Prostate gland (tissue), 2 donors: ENCODE data around the gene CCS.

ENCODE experiments used
- POLR2A ChIP-seq: fragments of 450-650 bp; IDR thresholded peaks from one replicate; pipeline ENCODE4 v1.6.1; 2016; ENCODE audit warnings: antibody characterized with exemption, mild to moderate bottlenecking
- POLR2AphosphoS5 ChIP-seq: sonication (generic); formaldehyde crosslinking; IDR thresholded peaks from one replicate; pipeline ENCODE4 v1.6.1; 2017; ENCODE audit warnings: antibody characterized with exemption
- TF ChIP-seq, protein P1 (sequence below), 4 experiments: fragments of 200-600 bp in 2 of 4; fragments of 450-650 bp in 2 of 4; sonication (generic) in 2 of 4; IDR thresholded peaks; 1 replicate in 3 of 4; 2 replicates in 1 of 4; pipeline ENCODE4 v1.5.1; 2016 to 2019; ENCODE audit warnings: antibody characterized with exemption in 4 of 4, mild to moderate bottlenecking in 2 of 4, moderate library complexity in 2 of 4

DNA sequence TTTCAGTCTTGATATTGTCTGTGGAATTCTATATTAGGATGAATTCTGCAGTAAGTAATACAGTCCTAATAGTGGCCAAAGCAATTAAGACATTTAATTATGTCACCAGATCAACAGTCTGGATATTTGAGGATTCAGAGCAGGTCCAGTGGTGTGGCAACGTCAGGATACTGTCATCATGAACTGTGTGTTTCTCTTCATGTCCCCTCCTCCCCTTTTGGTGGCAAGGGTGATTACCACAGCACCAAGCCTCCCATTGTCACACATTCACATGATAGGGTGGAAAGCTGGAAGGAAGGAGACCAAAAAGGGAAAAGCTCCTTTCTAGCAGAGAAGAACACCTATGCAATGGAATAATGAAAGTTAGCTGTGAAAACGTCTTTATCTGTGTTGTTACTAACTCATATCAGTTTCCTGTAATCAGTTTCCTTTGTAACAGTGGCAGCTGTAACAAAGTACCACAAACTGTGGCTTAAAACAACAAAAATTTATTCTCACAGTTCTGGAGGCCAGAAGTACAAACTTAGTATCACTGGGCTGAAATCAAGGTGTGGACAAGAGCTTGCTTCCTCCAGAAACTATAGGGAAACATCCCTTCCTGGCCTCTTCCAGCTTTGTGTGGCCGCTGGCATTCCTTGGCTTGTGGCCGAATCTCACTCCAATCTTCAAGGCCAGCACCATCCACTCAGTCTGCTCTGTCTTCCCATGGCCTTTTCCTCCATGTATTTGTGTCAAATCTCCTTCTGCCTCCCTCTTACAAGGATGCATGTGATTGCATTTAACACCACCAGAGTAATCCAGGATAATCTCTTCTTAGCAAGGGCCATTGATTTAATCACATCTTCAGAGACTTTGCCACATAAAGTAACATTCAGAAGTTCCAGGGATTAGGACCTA is 17.0 kb downstream of the CCS start:
- TF ChIP-seq POLR2A (no peak), POLR2AphosphoS5 (no peak)
- TF ChIP-seq, protein P1, sequence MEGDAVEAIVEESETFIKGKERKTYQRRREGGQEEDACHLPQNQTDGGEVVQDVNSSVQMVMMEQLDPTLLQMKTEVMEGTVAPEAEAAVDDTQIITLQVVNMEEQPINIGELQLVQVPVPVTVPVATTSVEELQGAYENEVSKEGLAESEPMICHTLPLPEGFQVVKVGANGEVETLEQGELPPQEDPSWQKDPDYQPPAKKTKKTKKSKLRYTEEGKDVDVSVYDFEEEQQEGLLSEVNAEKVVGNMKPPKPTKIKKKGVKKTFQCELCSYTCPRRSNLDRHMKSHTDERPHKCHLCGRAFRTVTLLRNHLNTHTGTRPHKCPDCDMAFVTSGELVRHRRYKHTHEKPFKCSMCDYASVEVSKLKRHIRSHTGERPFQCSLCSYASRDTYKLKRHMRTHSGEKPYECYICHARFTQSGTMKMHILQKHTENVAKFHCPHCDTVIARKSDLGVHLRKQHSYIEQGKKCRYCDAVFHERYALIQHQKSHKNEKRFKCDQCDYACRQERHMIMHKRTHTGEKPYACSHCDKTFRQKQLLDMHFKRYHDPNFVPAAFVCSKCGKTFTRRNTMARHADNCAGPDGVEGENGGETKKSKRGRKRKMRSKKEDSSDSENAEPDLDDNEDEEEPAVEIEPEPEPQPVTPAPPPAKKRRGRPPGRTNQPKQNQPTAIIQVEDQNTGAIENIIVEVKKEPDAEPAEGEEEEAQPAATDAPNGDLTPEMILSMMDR (IDR thresholded peaks at IDR 0.05) = no peak
